Liver (tissue), 9 donors: ENCODE results near the gene STAT2. TPM values are rescaled to one million over a fixed set of nuclear protein-coding genes. Genes with fewer than 3 reads are reported as not detected.

Experiments used
- DNase-seq: peaks from one replicate; pipeline ENCODE4 v3.0.0-alpha.2; 2017; ENCODE audit warnings: low spot score
- H3K27ac ChIP-seq, 2 donors: one replicate each; pipeline ENCODE4 v1.7.0; 2013; ENCODE audit warnings: inconsistent platforms in 2 of 2, low read length in 2 of 2, control low read depth in 1 of 2, low read depth in 1 of 2, mild to moderate bottlenecking in 1 of 2
- H3K27me3 ChIP-seq, 4 donors: one replicate each; pipeline versions ENCODE4 v1.6.1 to v1.7.0; 2013; ENCODE audit warnings: low read length in 3 of 4, inconsistent platforms in 1 of 4, mild to moderate bottlenecking in 1 of 4, moderate library complexity in 1 of 4; ENCODE audit not compliant: control insufficient read depth in 4 of 4, insufficient read depth in 4 of 4
- H3K36me3 ChIP-seq, 4 donors: one replicate each; pipeline versions ENCODE4 v1.6.1 to v1.7.0; 2013; ENCODE audit warnings: low read length in 3 of 4, mild to moderate bottlenecking in 3 of 4, low read depth in 1 of 4, moderate library complexity in 1 of 4; ENCODE audit not compliant: control insufficient read depth in 4 of 4, insufficient read depth in 3 of 4
- H3K4me1 ChIP-seq, 4 donors: one replicate each; pipeline versions ENCODE4 v1.6.1 to v1.7.0; 2013; ENCODE audit warnings: low read length in 3 of 4, mild to moderate bottlenecking in 3 of 4, moderate library complexity in 1 of 4; ENCODE audit not compliant: control insufficient read depth in 4 of 4, insufficient read depth in 4 of 4
- H3K4me3 ChIP-seq, 3 donors: one replicate each; pipeline versions ENCODE4 v1.6.1 to v1.7.0; 2013; ENCODE audit warnings: low read length in 3 of 3, control low read depth in 1 of 3, low read depth in 1 of 3, mild to moderate bottlenecking in 1 of 3
- H3K9ac ChIP-seq, 2 donors: one replicate each; pipeline ENCODE4 v1.7.0; 2013; ENCODE audit warnings: low read length in 2 of 2, mild to moderate bottlenecking in 2 of 2, moderate library complexity in 2 of 2, control low read depth in 1 of 2, low read depth in 1 of 2
- H3K9me3 ChIP-seq, 4 donors: one replicate each; pipeline versions ENCODE4 v1.6.1 to v1.7.0; 2013; ENCODE audit warnings: low read length in 3 of 4; ENCODE audit not compliant: control insufficient read depth in 4 of 4
- ATF3 ChIP-seq: IDR thresholded peaks from 2 replicates; pipeline ENCODE4 v1.6.1; 2016; ENCODE audit warnings: antibody characterized with exemption
- CTCF ChIP-seq: fragments of 150-350 bp; IDR thresholded peaks from 2 replicates; pipeline ENCODE4 v1.5.1; 2017; ENCODE audit warnings: improper control_type of control experiment, low read depth, low read length; ENCODE audit not compliant: missing input control
- EGR1 ChIP-seq, 2 donors: IDR thresholded peaks; 2 replicates each; pipeline ENCODE4 v1.6.1; 2016 to 2018; ENCODE audit warnings: antibody characterized with exemption in 2 of 2, low read depth in 2 of 2
- FOXA1 ChIP-seq: IDR thresholded peaks from 2 replicates; pipeline ENCODE4 v1.6.1; 2016; ENCODE audit warnings: antibody characterized with exemption
- FOXA2 ChIP-seq: IDR thresholded peaks from 2 replicates; pipeline ENCODE4 v1.6.1; 2016; ENCODE audit warnings: antibody characterized with exemption
- GABPA ChIP-seq, 2 donors: IDR thresholded peaks in 1 of 2; conservative IDR thresholded peaks in 1 of 2; 2 replicates each; pipeline ENCODE4 v1.6.1; 2016; ENCODE audit warnings: antibody characterized with exemption in 2 of 2, mild to moderate bottlenecking in 1 of 2, moderate library complexity in 1 of 2
- HNF4A ChIP-seq, 2 donors: conservative IDR thresholded peaks; 2 replicates each; pipeline ENCODE4 v1.6.1; 2016; ENCODE audit warnings: antibody characterized with exemption in 2 of 2, mild to moderate bottlenecking in 2 of 2
- HNF4G ChIP-seq: IDR thresholded peaks from 2 replicates; pipeline ENCODE4 v1.6.1; 2016; ENCODE audit warnings: antibody characterized with exemption
- JUND ChIP-seq, 2 donors: IDR thresholded peaks; 2 replicates each; pipeline ENCODE4 v1.6.1; 2016; ENCODE audit warnings: antibody characterized with exemption in 2 of 2
- MAX ChIP-seq: IDR thresholded peaks from 2 replicates; pipeline ENCODE4 v1.6.1; 2016; ENCODE audit warnings: antibody characterized with exemption
- NR2F2 ChIP-seq: IDR thresholded peaks from 2 replicates; pipeline ENCODE4 v1.6.1; 2016; ENCODE audit warnings: antibody characterized with exemption
- RAD21 ChIP-seq, 2 donors: IDR thresholded peaks; 2 replicates each; pipeline ENCODE4 v1.6.1; 2016; ENCODE audit warnings: antibody characterized with exemption in 2 of 2, mild to moderate bottlenecking in 2 of 2
- REST ChIP-seq: IDR thresholded peaks from 2 replicates; pipeline ENCODE4 v1.6.1; 2016; ENCODE audit warnings: antibody characterized with exemption, mild to moderate bottlenecking
- RXRA ChIP-seq, 2 donors: IDR thresholded peaks; 2 replicates each; pipeline ENCODE4 v1.6.1; 2017 to 2018; ENCODE audit warnings: antibody characterized with exemption in 2 of 2, mild to moderate bottlenecking in 1 of 2
- SP1 ChIP-seq: IDR thresholded peaks from 2 replicates; pipeline ENCODE4 v1.6.1; 2018; ENCODE audit warnings: antibody characterized with exemption, mild to moderate bottlenecking
- TAF1 ChIP-seq: conservative IDR thresholded peaks from 2 replicates; pipeline ENCODE4 v1.6.1; 2016; ENCODE audit warnings: antibody characterized with exemption, mild to moderate bottlenecking
- YY1 ChIP-seq: IDR thresholded peaks from 2 replicates; pipeline ENCODE4 v1.6.1; 2016; ENCODE audit warnings: antibody characterized with exemption, mild to moderate bottlenecking
- ZBTB33 ChIP-seq: IDR thresholded peaks from 2 replicates; pipeline ENCODE4 v1.6.1; 2016; ENCODE audit warnings: antibody characterized with exemption
- WGBS: extraction: QIAGEN DNeasy Blood & Tissue Kit; methylation state at CpG from one replicate; pipeline ENCODE4 v1.1.7; 2013; 5-methylcytosine and 5-hydroxymethylcytosine counted together
- polyA plus RNA-seq, 2 donors: library from polyadenylated mRNA; stranded (reverse) in 1 of 2; unstranded in 1 of 2; fragments of 200-250 nt in 1 of 2; fragments of >200 nt in 1 of 2; fragmentation: Nextera tagmentation in 1 of 2; extraction: Ambion mirVana in 1 of 2; gene quantifications; one replicate each; pipeline versions ENCODE4 v1.2.1 to v1.2.3, GENCODE V29; 2013 to 2015
- total RNA-seq, 2 donors: library from RNA; depleted of rRNA; stranded (reverse); fragments of >200 nt; gene quantifications; one replicate each; pipeline ENCODE4 v1.2.3, GENCODE V29; 2014
- donor health status: healthy.
- donor health status: healthy.
- donor health status: healthy.
- donor health status: healthy.
- donor health status: healthy.

The STAT2 gene
- total and polyA plus RNA-seq, 4 donors: 48.4 to 219 (median 66.6) TPM

- no peak for TF ChIP-seq EGR1 (IDR thresholded peaks at IDR 0.05; ENCODE audit: low read depth in 2 of 2)
- TF ChIP-seq MAX: no peak
- TF ChIP-seq TAF1: no peak
- TF ChIP-seq FOXA2: no peak
- TF ChIP-seq HNF4A (conservative IDR thresholded peaks at IDR 0.05): no peak
- TF ChIP-seq YY1: no peak
- no peak for TF ChIP-seq RXRA (IDR thresholded peaks at IDR 0.05)
- no peak for TF ChIP-seq REST
- TF ChIP-seq FOXA1: no peak
- TF ChIP-seq SP1: no peak
- no peak for TF ChIP-seq RAD21 (IDR thresholded peaks at IDR 0.05)
- TF ChIP-seq ATF3: no peak
- no peak for TF ChIP-seq ZBTB33
- TF ChIP-seq CTCF: no peak
- no peak for TF ChIP-seq GABPA (IDR thresholded peaks at IDR 0.05 in 1 of 2, conservative IDR thresholded peaks at IDR 0.05 in 1 of 2)
- no peak for TF ChIP-seq NR2F2
- TF ChIP-seq HNF4G: no peak
- TF ChIP-seq JUND (IDR thresholded peaks at IDR 0.05): no peak
- H3K4me1 ChIP-seq: no peaks in the 10 kb centered on the region
- no peak overlapping the region for H3K27ac ChIP-seq
- H3K36me3 ChIP-seq: no peaks in the 10 kb centered on the region
- H3K9me3 ChIP-seq: no peaks in the 10 kb centered on the region
- H3K4me3 ChIP-seq: no peak overlapping the region
- H3K27me3 ChIP-seq: no peaks in the 10 kb centered on the region
- H3K9ac ChIP-seq: no peak overlapping the region
- WGBS: 86% methylated on average over 5 of the region's 5 CpGs
- no peak for DNase-seq
These were observed 29.5 kb upstream of the STAT2 start for GRCh38 chr12:56389412-56389811.
